Activated naive CD4-positive, alpha-beta T cell treated with anti-CD3 and anti-CD28 coated beads, Interleukin-2, amount 10 ng/mL, durations not matched to agents 7 days and 5 days (primary cell): ENCODE measurements around the gene OBSCN.

ENCODE experiments used
- CTCF ChIA-PET: fragments of 350-600 bp; sonication (Branson Sonifier 250); formaldehyde crosslinking; loops from one replicate; lab custom pipeline; 2021; ENCODE audit warnings: antibody characterized with exemption; lab: Charles Lee
- DNase-seq: peaks from one replicate; pipeline ENCODE4 v3.0.0-alpha.2; 2020
- H3K27ac Mint-ChIP-seq: one replicate; pipeline ENCODE4 v1.8.0; 2021; ENCODE audit warnings: mild to moderate bottlenecking, moderate library complexity, mixed read lengths
- H3K27me3 Mint-ChIP-seq: one replicate; pipeline ENCODE4 v1.8.0; 2021; ENCODE audit warnings: mild to moderate bottlenecking, mixed read lengths
- H3K36me3 Mint-ChIP-seq: one replicate; pipeline ENCODE4 v1.8.0; 2021; ENCODE audit warnings: mixed read lengths
- H3K4me1 Mint-ChIP-seq: one replicate; pipeline ENCODE4 v1.8.0; 2021; ENCODE audit warnings: mixed read lengths
- H3K4me3 Mint-ChIP-seq: one replicate; pipeline ENCODE4 v1.8.0; 2021; ENCODE audit warnings: mild to moderate bottlenecking, moderate library complexity, mixed read lengths
- H3K9me3 Mint-ChIP-seq: one replicate; pipeline ENCODE4 v1.8.0; 2021; ENCODE audit warnings: mixed read lengths

The OBSCN gene

DNA sequence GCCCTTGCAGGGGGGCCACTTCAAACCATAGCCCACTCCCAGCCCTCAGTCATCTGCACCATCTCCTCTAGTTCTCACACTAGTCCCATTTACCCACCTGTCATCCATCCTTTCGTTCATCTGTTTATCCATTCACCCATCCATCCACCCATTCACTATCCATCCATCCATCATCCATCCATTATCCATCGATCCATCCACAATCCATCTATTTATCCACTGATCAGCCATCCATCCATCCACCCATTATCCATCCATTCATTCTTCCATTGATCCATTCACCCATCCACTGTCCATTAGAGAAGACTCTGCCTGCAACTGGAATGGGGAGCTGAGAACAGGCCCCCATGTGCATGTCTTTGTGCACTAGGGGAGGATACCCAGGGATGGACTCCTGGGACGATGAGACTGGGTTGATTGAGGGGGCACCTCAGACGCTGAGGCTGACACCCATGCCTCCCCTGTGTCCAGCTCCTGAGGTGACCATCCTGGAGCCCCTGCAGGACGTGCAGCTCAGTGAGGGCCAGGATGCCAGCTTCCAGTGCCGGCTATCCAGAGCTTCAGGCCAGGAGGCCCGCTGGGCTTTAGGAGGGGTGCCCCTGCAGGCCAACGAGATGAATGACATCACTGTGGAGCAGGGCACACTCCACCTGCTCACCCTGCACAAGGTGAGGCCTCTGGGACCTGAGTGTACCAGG is 100.9 kb downstream of the OBSCN start:
- peak; percentile 13 for DNase-seq
- Mint-ChIP-seq H3K27me3 (no peaks in the 10 kb centered on the region), H3K4me1 (no peaks in the 10 kb centered on the region), H3K36me3 (no peaks in the 10 kb centered on the region), H3K27ac (no peak overlapping the region), H3K9me3 (peaks cover 20% of the 10 kb centered on the region), H3K4me3 (no peak overlapping the region)
- CTCF ChIA-PET: no interaction called here

GRCh38 chr1:228309326-228310067 is 101.7 kb downstream of the OBSCN start:
- H3K27ac Mint-ChIP-seq: no peak overlapping the region
- DNase-seq: peak; percentile 7
- H3K4me3 Mint-ChIP-seq: no peak overlapping the region
- no peaks in the 10 kb centered on the region for H3K4me1 Mint-ChIP-seq
- CTCF ChIA-PET: no interaction called here
- H3K27me3 Mint-ChIP-seq: no peaks in the 10 kb centered on the region
- H3K9me3 Mint-ChIP-seq: peaks cover 15% of the 10 kb centered on the region
- no peaks in the 10 kb centered on the region for H3K36me3 Mint-ChIP-seq

- Mint-ChIP-seq H3K27me3 (no peaks in the 10 kb centered on the region), H3K4me1 (no peaks in the 10 kb centered on the region), H3K27ac (no peak overlapping the region), H3K36me3 (no peaks in the 10 kb centered on the region), H3K4me3 (no peak overlapping the region), H3K9me3 (peaks cover 12% of the 10 kb centered on the region)
- CTCF ChIA-PET: no interaction called here
- no peak for DNase-seq
Observed at GRCh38 chr1:228310162-228310792, 102.4 kb downstream of the OBSCN start.

DNA sequence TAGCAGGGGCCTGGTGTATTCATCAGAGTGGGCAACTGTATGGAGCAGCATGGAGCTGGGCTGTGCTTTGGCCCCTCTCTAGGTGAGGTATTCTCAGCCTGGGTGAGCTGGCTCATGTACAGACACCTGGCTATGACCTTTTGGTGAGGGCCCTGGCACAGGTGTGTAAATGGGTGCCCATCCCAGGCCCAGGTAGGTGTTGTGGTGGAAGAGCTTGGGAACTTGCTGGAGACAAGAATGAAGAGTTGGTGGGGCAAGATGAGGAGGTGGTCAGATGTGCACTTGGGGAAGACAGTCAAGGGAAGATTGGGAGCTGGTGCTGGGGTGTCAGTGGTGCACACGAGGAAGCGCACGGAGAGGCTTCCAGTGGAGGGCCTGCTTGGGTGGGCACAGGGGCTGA is 103.2 kb downstream of the OBSCN start:
- Mint-ChIP-seq H3K4me1 (no peaks in the 10 kb centered on the region), H3K27me3 (no peaks in the 10 kb centered on the region)

GRCh38 chr1:228312136-228312764 is 104.4 kb downstream of the OBSCN start:
- CTCF ChIA-PET: no interaction called here
- Mint-ChIP-seq H3K4me3 (no peak overlapping the region), H3K4me1 (no peaks in the 10 kb centered on the region), H3K9me3 (peaks cover 12% of the 10 kb centered on the region), H3K27ac (no peak overlapping the region), H3K36me3 (no peaks in the 10 kb centered on the region), H3K27me3 (no peaks in the 10 kb centered on the region)
- peak; percentile 11 for DNase-seq

More for the DNA sequence above, 103.2 kb downstream of the OBSCN start:
- CTCF ChIA-PET: no interaction called here
- Mint-ChIP-seq H3K9me3 (peaks cover 12% of the 10 kb centered on the region), H3K36me3 (no peaks in the 10 kb centered on the region), H3K4me3 (no peak overlapping the region), H3K27ac (no peak overlapping the region)
- DNase-seq: no peak

- Mint-ChIP-seq H3K9me3 (peaks cover 12% of the 10 kb centered on the region), H3K4me1 (no peaks in the 10 kb centered on the region), H3K27ac (no peak overlapping the region), H3K4me3 (no peak overlapping the region), H3K36me3 (no peaks in the 10 kb centered on the region), H3K27me3 (no peaks in the 10 kb centered on the region)
- DNase-seq: peak; percentile 20
- CTCF ChIA-PET: no interaction called here
Observed at GRCh38 chr1:228313536-228314277, 105.9 kb downstream of the OBSCN start.

DNA sequence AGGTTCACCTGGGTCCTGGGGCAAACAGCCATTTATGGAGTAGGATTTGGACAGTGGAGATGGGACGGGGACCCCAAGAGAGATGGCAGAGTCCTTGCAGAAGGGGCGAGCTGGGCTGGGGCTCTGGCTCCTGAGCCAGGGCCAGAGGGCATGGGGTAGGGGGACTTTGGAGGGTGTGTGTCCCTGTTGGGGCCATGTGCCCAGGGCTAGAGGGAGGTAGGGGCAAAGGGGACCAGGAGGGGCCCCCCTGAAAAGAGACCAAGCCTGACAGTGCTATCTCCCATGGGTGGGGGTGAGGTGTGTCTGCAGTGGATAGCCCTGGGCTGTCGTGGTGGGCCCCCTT is 106.4 kb downstream of the OBSCN start:
- H3K9me3 Mint-ChIP-seq: peaks cover 12% of the 10 kb centered on the region
- H3K27ac Mint-ChIP-seq: no peak overlapping the region
- CTCF ChIA-PET: no interaction called here
- no peaks in the 10 kb centered on the region for H3K4me1 Mint-ChIP-seq
- no peak for DNase-seq
- H3K4me3 Mint-ChIP-seq: no peak overlapping the region
- no peaks in the 10 kb centered on the region for H3K36me3 Mint-ChIP-seq
- no peaks in the 10 kb centered on the region for H3K27me3 Mint-ChIP-seq

DNA sequence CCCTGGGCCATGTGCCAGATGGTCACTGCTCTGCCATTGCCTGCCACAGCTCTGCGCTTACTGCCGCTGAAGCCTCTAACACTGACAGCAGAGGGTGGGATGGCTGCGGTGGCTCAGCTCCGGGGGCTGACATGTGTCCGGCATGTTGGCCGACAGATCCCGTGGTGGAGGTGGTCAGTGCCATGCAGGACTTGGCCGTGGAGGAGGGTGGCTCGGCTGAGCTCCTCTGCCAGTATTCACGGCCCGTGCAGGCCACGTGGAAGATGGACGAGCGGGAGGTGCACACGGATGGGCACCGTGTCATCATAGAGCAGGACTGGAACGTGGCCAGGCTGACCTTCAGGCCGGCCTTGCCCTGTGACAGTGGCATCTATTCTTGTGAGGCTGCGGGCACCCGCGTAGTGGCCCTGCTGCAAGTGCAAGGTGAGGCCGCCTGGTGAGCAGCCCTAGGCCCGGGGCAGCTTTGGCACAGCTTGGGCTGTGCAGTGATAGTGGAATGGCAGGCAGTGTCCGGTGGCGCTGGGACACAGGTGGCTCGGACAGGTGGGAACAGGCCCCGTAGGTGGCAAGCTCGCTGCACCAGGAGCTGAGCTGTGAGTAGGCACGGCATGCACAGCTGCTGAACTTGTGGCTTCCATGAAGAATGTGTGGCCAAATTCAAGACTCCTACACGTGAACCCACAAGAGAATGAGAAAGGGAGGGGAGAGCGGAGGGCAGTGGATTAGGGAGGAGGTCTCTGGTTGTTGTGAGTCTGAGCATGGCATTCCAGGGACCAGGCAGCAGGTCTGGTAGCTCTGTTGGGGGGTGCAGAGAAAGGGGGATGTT is 107.0 kb downstream of the OBSCN start:
- Mint-ChIP-seq H3K36me3 (no peaks in the 10 kb centered on the region), H3K9me3 (peaks cover 12% of the 10 kb centered on the region), H3K4me3 (no peak overlapping the region), H3K4me1 (no peaks in the 10 kb centered on the region), H3K27me3 (no peaks in the 10 kb centered on the region), H3K27ac (no peak overlapping the region)
- CTCF ChIA-PET: no interaction called here
- peak; percentile 16 for DNase-seq

- no peak overlapping the region for H3K4me3 Mint-ChIP-seq
Observed at GRCh38 chr1:228315484-228315944, 107.7 kb downstream of the OBSCN start.

GRCh38 chr1:228315945-228316588 is 108.2 kb downstream of the OBSCN start:
- Mint-ChIP-seq H3K36me3 (no peaks in the 10 kb centered on the region), H3K9me3 (peaks cover 12% of the 10 kb centered on the region), H3K4me1 (no peaks in the 10 kb centered on the region), H3K27me3 (no peaks in the 10 kb centered on the region), H3K4me3 (no peak overlapping the region), H3K27ac (no peak overlapping the region)
- CTCF ChIA-PET: no interaction called here
- DNase-seq: peak; percentile 14

More at GRCh38 chr1:228315484-228315944, 107.7 kb downstream of the OBSCN start:
- Mint-ChIP-seq H3K27me3 (no peaks in the 10 kb centered on the region), H3K27ac (no peak overlapping the region), H3K36me3 (no peaks in the 10 kb centered on the region), H3K4me1 (no peaks in the 10 kb centered on the region), H3K9me3 (peaks cover 12% of the 10 kb centered on the region)
- DNase-seq: peak; percentile 15
- CTCF ChIA-PET: no interaction called here

DNA sequence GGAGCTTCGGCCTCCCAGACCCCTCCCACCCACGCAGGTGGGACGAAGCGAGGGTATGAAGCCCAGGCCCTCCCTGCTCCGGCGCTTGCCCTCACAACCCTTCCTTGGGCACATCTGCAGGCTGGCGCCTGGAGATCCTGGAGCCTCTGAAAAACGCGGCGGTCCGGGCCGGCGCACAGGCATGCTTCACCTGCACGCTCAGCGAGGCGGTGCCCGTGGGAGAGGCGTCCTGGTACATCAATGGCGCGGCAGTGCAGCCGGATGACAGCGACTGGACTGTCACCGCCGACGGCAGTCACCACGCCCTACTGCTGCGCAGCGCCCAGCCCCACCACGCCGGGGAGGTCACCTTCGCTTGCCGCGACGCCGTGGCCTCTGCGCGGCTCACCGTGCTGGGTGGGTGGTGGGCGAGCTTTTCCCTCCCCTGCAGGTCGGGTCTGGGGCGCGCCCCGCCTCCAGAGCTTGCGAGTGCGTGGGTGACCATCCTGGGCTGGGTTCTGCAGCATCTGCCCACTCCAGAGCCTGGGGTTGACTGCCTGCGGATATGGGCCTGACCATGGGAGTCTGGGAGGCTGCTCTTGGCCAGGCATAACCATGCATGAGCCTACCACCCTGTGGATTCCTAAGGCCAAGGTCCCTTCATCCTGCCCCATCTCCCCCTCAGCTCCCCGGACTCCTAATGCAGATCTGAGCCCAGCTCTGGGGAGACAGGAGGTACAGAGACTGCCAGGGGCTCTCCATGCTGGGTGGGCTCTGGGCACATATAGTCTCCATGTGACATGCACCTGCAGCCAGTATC is 108.9 kb downstream of the OBSCN start:
- CTCF ChIA-PET: no interaction called here
- no peaks in the 10 kb centered on the region for H3K27me3 Mint-ChIP-seq
- H3K4me1 Mint-ChIP-seq: no peaks in the 10 kb centered on the region
- no peak overlapping the region for H3K4me3 Mint-ChIP-seq
- DNase-seq: peak; percentile 5
- no peak overlapping the region for H3K27ac Mint-ChIP-seq
- H3K9me3 Mint-ChIP-seq: peaks cover 12% of the 10 kb centered on the region
- H3K36me3 Mint-ChIP-seq: no peaks in the 10 kb centered on the region

GRCh38 chr1:228317411-228317828 is 109.6 kb downstream of the OBSCN start:
- Mint-ChIP-seq H3K4me1 (no peaks in the 10 kb centered on the region), H3K27me3 (no peaks in the 10 kb centered on the region), H3K27ac (no peak overlapping the region), H3K9me3 (peaks cover 9% of the 10 kb centered on the region), H3K4me3 (no peak overlapping the region), H3K36me3 (no peaks in the 10 kb centered on the region)
- CTCF ChIA-PET: no interaction called here
- peak; percentile 7 for DNase-seq
